GM12878 (cell line): ENCODE measurements around the gene DCPS.
"Not testable (repeated sequence)": the region's sequence is repeated elsewhere in the genome, so short reads cannot be mapped to it uniquely, and the experiment has no call there.

ENCODE experiments used
- NFYB ChIP-seq: IDR thresholded peaks from 2 replicates; pipeline ENCODE4 v1.6.1; 2011; ENCODE audit warnings: low read depth, mild to moderate bottlenecking, low read length, improper control_type of control experiment, moderate library complexity; ENCODE audit not compliant: insufficient read depth
- PBX3 ChIP-seq: IDR thresholded peaks from 2 replicates; pipeline ENCODE4 v1.6.1; 2011; ENCODE audit warnings: mild to moderate bottlenecking, low read depth, low read length, moderate library complexity; ENCODE audit not compliant: insufficient replicate concordance
- SPI1 ChIP-seq: IDR thresholded peaks from 2 replicates; pipeline ENCODE4 v1.6.1; 2011; ENCODE audit warnings: low read depth, mild to moderate bottlenecking, low read length, moderate library complexity, borderline replicate concordance; ENCODE audit not compliant: insufficient read depth
- TF ChIP-seq, protein P1 (sequence below): fragments of 450-650 bp; IDR thresholded peaks from 2 replicates; pipeline ENCODE4 v1.6.1; 2018; ENCODE audit warnings: borderline replicate concordance, mild to moderate bottlenecking; ENCODE audit not compliant: partially characterized antibody
- TF ChIP-seq, protein P2 (sequence below), 3 experiments: IDR thresholded peaks in 2 of 3; conservative IDR thresholded peaks in 1 of 3; 2 replicates each; pipeline ENCODE4 v1.5.1; 2011; ENCODE audit warnings: low read depth in 3 of 3, low read length in 3 of 3, mild to moderate bottlenecking in 3 of 3, control low read depth in 2 of 3, moderate library complexity in 2 of 3, inconsistent platforms in 1 of 3, mixed read lengths in 1 of 3; ENCODE audit not compliant: control insufficient read depth in 2 of 3, insufficient read depth in 1 of 3; ENCODE audit errors: extremely low read depth in 1 of 3
- TF ChIP-seq, protein P3 (sequence below): fragments of 450-650 bp; IDR thresholded peaks from 2 replicates; pipeline ENCODE4 v1.6.1; 2017; ENCODE audit warnings: mild to moderate bottlenecking, moderate library complexity

- not testable (repeated sequence) for TF ChIP-seq NFYB, SPI1, PBX3
- TF ChIP-seq, protein P1, sequence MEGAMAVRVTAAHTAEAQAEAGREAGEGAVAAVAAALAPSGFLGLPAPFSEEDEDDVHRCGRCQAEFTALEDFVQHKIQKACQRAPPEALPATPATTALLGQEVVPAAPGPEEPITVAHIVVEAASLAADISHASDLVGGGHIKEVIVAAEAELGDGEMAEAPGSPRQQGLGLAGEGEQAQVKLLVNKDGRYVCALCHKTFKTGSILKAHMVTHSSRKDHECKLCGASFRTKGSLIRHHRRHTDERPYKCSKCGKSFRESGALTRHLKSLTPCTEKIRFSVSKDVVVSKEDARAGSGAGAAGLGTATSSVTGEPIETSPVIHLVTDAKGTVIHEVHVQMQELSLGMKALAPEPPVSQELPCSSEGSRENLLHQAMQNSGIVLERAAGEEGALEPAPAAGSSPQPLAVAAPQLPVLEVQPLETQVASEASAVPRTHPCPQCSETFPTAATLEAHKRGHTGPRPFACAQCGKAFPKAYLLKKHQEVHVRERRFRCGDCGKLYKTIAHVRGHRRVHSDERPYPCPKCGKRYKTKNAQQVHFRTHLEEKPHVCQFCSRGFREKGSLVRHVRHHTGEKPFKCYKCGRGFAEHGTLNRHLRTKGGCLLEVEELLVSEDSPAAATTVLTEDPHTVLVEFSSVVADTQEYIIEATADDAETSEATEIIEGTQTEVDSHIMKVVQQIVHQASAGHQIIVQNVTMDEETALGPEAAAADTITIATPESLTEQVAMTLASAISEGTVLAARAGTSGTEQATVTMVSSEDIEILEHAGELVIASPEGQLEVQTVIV = not testable (repeated sequence)
- TF ChIP-seq, protein P2, sequence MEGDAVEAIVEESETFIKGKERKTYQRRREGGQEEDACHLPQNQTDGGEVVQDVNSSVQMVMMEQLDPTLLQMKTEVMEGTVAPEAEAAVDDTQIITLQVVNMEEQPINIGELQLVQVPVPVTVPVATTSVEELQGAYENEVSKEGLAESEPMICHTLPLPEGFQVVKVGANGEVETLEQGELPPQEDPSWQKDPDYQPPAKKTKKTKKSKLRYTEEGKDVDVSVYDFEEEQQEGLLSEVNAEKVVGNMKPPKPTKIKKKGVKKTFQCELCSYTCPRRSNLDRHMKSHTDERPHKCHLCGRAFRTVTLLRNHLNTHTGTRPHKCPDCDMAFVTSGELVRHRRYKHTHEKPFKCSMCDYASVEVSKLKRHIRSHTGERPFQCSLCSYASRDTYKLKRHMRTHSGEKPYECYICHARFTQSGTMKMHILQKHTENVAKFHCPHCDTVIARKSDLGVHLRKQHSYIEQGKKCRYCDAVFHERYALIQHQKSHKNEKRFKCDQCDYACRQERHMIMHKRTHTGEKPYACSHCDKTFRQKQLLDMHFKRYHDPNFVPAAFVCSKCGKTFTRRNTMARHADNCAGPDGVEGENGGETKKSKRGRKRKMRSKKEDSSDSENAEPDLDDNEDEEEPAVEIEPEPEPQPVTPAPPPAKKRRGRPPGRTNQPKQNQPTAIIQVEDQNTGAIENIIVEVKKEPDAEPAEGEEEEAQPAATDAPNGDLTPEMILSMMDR (IDR thresholded peaks at IDR 0.05 in 2 of 3, conservative IDR thresholded peaks at IDR 0.05 in 1 of 3; ENCODE audit: control insufficient read depth in 2 of 3, extremely low read depth in 1 of 3, insufficient read depth in 1 of 3, low read depth in 3 of 3, low read length in 3 of 3) = not testable (repeated sequence)
- TF ChIP-seq, protein P3, sequence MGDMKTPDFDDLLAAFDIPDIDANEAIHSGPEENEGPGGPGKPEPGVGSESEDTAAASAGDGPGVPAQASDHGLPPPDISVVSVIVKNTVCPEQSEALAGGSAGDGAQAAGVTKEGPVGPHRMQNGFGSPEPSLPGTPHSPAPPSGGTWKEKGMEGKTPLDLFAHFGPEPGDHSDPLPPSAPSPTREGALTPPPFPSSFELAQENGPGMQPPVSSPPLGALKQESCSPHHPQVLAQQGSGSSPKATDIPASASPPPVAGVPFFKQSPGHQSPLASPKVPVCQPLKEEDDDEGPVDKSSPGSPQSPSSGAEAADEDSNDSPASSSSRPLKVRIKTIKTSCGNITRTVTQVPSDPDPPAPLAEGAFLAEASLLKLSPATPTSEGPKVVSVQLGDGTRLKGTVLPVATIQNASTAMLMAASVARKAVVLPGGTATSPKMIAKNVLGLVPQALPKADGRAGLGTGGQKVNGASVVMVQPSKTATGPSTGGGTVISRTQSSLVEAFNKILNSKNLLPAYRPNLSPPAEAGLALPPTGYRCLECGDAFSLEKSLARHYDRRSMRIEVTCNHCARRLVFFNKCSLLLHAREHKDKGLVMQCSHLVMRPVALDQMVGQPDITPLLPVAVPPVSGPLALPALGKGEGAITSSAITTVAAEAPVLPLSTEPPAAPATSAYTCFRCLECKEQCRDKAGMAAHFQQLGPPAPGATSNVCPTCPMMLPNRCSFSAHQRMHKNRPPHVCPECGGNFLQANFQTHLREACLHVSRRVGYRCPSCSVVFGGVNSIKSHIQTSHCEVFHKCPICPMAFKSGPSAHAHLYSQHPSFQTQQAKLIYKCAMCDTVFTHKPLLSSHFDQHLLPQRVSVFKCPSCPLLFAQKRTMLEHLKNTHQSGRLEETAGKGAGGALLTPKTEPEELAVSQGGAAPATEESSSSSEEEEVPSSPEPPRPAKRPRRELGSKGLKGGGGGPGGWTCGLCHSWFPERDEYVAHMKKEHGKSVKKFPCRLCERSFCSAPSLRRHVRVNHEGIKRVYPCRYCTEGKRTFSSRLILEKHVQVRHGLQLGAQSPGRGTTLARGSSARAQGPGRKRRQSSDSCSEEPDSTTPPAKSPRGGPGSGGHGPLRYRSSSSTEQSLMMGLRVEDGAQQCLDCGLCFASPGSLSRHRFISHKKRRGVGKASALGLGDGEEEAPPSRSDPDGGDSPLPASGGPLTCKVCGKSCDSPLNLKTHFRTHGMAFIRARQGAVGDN = not testable (repeated sequence)
Observed at GRCh38 chr11:126308771-126309170, 4.9 kb downstream of the DCPS start.
